ENCODE measurements around the gene COL1A2. TPM values are rescaled to one million over a fixed set of nuclear protein-coding genes. Genes with fewer than 3 reads are reported as not detected.

The COL1A2 gene
- total RNA-seq, 4 donors from 2014 or later = 109 to 374 (median 242) TPM

- TF ChIP-seq, protein P1, sequence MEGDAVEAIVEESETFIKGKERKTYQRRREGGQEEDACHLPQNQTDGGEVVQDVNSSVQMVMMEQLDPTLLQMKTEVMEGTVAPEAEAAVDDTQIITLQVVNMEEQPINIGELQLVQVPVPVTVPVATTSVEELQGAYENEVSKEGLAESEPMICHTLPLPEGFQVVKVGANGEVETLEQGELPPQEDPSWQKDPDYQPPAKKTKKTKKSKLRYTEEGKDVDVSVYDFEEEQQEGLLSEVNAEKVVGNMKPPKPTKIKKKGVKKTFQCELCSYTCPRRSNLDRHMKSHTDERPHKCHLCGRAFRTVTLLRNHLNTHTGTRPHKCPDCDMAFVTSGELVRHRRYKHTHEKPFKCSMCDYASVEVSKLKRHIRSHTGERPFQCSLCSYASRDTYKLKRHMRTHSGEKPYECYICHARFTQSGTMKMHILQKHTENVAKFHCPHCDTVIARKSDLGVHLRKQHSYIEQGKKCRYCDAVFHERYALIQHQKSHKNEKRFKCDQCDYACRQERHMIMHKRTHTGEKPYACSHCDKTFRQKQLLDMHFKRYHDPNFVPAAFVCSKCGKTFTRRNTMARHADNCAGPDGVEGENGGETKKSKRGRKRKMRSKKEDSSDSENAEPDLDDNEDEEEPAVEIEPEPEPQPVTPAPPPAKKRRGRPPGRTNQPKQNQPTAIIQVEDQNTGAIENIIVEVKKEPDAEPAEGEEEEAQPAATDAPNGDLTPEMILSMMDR (IDR thresholded peaks at IDR 0.05; ENCODE audit: low read depth) = no peak
These were observed 12.6 kb upstream of the COL1A2 start for GRCh38 chr7:94382132-94382531.

- TF ChIP-seq, protein P1 (IDR thresholded peaks at IDR 0.05; ENCODE audit: low read depth) = no peak
These were observed 11.9 kb upstream of the COL1A2 start for GRCh38 chr7:94382746-94383145.

- TF ChIP-seq, protein P1 (IDR thresholded peaks at IDR 0.05; ENCODE audit: low read depth) = no peak
These were observed 10.4 kb upstream of the COL1A2 start for GRCh38 chr7:94384315-94384714.

- TF ChIP-seq, protein P1 (IDR thresholded peaks at IDR 0.05; ENCODE audit: low read depth) = no peak
These were observed 8.3 kb upstream of the COL1A2 start for GRCh38 chr7:94386416-94386815.

DNA sequence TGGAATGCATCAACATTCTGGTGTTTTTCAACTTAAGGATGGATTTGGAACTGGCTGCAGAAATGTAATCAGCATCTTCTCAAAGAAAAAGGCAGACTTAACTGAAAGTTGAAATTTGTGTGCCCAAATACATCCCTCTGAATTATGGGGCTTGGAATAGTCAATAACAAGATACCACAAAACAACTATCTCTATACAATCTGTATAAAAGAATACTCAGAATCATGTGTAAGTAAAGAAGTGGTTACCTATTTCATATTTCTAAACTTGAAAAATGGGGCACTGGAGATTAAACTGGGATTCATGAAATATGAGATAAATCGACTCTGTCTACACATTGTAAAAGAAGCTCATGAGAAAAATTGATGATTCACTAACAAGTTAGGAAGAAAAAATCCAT, 6.2 kb upstream of the COL1A2 start:
- TF ChIP-seq, protein P1 (IDR thresholded peaks at IDR 0.05; ENCODE audit: low read depth) = no peak

DNA sequence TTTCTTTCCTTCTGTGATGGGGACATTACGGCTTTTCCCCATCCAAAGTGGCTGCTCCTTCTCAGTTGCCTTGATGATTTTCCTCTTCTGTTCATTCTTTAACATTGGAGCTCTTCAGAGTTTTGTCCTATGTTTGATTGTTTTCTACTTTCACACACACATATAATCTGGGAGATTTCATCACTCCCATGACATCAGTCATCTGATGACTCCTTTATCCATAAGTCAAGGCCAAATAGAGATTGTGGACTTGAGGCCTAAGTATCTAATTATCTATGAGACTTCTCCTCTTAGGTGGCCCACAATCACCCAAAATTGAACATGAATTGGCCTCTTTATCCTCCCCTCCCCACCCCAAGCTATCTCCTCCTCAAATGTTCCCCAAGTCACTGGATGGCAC, 5.3 kb upstream of the COL1A2 start:
- TF ChIP-seq, protein P1 (IDR thresholded peaks at IDR 0.05; ENCODE audit: low read depth) = no peak

DNA sequence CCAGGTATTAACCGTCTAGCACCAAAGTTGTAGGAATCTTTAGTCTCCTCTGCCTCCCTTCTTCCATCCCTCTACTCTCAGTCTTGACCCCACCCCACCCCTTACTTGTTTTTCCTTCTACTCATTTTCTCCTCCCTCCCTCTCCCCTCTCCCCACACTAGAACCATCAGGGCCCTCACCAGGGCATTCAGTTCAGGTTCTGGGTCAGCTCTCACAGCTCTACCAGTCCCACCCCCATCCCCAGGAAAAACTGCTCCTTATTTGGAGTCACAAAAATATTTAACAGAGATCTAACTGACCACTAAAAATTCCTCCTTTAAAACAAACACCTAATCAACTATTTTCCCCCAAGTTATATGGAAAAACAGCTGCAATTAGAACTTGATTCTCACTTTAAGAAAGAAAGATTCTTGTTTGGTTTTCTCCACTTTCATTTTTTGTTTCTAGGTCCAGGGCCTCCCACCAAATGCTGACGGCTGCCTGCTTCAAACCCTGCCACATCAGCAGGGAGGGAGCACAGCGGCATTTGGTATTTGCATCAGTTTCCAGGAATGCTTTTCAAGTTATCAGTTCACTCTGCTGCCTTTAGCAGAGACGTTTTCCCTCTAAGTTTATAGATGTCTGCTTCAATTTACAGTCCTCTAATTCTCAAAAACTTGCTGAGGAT, 2.8 kb upstream of the COL1A2 start:
- TF ChIP-seq, protein P1 (IDR thresholded peaks at IDR 0.05; ENCODE audit: low read depth) = no peak

All from subcutaneous adipose tissue (tissue), 4 donors.